Activated CD8-positive, alpha-beta memory T cell treated with anti-CD3 and anti-CD28 coated beads for 4 hours (primary cell): ENCODE data around the gene CDC42EP3.
A peak's percentile ranks its signal among the peaks of the same experiment; 100 is the strongest.

Experiments used
- DNase-seq, 2 donors: peaks; one replicate each; pipeline ENCODE4 v3.0.0-alpha.2; 2020; ENCODE audit warnings: low read depth in 2 of 2

Gene CDC42EP3, protein sequence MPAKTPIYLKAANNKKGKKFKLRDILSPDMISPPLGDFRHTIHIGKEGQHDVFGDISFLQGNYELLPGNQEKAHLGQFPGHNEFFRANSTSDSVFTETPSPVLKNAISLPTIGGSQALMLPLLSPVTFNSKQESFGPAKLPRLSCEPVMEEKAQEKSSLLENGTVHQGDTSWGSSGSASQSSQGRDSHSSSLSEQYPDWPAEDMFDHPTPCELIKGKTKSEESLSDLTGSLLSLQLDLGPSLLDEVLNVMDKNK

DNA sequence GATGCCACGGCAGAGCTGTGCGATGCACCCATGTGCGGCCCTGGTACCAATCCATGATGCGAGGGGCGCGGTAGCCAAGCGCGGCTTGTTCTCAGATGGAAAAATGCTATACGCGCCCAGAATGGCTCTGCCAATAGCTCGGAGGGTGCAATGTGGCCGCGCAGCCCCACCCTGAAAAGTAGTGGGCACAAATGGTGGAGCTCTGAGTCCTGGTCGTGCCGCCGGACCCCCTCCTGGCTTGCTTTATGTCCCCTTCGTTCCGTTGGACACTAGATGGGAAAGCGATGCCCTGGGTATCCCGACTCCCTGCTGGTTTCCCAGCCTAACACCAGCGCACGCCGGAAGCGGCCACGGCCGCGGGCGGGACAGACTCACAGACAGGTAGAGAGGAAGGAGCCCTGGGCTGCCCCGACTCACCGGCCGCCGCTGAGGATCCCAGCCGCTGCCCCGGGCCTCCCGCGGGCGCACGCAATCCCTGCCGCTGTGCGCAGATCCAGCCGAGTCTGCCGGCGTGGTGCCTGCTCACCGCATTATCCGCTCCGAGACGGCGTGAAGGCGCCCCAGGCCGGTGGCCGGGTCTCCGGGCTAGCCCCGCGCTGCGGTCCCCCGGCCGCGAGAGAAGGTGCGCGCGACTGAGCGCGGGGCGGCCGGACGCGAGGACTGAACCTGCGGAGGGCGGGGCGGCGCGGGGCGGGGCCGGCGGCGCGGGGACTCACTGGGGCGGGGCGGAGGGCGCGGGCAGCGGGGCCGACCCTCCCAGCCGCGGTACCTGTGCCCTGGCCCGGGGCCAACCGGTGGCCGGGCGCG is at the start of gene CDC42EP3:
CDC42EP3 (minus strand) TSS at position 634 of the 807 bp plus-strand sequence. CDS start 25,055 bp downstream, outside the sequence.
- peak; percentile 38 to 51 for DNase-seq

DNA sequence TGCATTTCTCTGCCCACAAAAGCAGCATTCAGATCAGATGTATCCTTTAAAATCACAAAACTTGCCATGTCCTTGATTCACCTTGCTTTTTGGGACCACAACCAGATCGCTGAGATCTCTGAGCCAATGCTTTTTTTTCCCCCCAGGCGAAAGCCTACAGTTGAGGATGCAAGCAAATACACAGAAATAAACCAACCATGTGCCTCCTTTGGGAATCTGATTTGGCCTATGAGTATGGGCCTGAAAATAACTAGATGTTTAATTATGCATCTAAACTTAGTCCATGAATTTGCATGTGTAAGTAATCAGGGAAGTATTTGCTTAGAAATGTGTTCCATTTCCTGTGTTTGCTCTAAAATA is 49.7 kb upstream of the CDC42EP3 start:
- no peak for DNase-seq

DNA sequence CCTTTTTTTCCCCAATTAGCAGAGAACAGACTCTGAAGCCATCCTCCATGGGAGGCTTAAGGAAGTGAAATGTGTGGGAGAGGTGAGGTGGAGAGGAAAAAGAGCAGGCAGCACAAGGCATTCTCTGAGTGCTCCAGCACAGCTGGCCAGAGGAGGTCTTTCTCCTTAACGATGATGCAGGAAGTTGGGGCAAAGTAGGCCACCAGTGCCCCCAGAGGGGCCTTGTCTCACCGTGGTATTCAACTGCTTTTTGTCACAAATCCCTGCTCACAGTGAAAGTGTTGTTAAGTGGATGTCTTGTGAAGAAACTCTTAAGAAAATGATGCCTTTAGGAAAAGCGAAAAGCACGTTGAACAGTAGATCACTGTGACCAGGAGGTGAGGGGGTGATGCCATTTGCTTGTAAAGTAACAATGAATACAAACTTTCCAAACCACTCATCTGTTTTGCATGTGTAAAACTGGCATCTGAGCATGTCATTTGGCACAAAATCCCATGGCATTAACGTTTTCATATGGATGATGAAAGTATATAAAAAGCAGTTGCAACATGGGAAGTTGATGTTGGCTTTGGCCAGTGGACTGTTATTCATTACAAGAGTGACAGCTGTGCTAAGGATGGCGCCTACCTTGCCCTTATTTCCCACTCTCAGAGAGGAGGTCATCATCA is 49.2 kb upstream of the CDC42EP3 start:
- DNase-seq = no peak

DNA sequence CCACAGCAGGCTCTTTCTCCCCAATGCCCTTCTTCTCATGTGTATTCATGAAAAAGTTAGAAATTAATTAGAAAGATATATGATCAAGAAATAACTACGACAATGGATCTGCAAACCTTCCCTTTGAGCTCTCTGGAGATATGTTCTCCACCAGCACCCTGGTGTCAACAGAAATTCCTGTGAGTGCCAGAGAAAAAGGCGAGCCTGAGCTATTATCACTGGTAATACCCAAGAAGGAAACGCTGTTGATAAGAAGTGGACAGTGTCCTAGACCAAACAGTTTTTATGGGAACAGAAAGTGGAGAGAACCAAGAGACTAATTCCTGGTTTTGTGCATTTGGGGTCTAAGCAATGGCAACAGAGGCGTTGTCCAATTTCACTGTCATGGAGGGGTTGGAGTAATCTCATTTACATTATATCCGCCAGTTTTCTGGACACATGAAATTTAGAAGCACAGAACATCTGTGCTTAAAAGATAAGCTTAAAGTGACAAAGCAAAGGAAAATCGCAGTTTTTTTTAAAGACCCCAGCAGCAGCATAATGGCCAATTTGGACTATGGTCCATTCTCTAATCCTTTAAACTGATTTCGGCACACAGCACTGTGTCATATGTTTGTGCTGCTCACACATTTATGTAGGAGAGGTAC is 47.2 kb upstream of the CDC42EP3 start:
- DNase-seq = no peak

DNA sequence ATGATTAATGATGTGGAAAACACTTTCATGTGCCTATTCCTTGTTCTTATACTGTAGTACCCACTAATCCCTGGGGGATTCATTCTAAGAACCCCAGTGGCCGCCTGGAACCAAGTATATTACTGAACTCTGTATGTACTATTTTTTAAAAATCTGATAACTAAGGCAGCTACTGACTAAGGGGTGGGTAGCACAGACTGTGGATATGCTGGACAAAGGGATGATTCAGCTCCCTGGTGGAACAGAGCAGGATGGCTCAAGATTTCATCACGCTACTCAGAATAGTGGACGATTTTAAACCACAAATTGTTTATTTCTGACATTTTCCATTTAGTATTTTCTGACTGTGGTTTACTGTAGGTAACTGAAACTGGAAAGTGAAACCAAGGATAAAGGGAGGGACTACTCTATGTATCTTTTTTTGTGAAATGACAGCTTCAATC is 41.8 kb upstream of the CDC42EP3 start:
- no peak for DNase-seq

DNA sequence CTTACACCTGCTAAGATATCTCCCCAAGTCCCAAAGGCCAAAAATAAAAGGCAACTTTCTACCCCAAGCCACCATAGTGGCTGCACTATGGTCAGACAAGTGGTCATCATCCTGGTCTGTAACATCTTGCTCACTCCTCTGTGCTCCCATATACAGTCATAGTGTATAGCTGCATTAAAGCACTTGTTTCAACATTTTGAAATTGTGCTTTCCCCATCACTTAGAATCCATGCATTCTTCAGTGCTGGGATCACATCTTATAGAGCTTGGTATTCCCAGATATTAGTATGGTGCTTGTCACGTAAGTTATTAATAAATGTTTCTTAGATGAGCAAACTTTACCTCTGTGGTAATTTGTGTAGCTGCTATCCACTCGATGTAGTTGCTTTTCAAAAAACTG is 40.4 kb upstream of the CDC42EP3 start:
- no peak for DNase-seq

DNA sequence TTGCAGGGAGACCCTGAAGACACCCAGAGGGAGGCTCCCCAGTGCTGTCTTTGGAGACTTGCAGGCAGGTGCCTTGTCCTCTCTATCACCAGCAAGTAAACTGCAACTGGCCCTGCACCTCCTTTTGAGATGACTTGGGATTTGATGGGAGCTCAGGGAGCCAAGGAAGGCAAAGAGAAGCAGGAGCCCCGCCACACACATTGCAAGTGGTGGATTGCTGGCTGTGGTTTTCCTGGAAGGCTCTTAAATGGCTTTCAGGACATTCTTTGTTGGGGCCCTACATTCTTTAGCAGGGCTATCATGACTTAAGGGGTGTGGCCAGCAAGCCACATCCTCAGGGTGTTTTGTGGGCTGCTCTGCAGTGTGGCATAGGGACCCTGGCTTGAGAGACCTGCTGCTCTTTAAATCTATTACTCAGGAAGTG is 39.9 kb upstream of the CDC42EP3 start:
- DNase-seq = peak in 1 of 2 donors; percentile 9

DNA sequence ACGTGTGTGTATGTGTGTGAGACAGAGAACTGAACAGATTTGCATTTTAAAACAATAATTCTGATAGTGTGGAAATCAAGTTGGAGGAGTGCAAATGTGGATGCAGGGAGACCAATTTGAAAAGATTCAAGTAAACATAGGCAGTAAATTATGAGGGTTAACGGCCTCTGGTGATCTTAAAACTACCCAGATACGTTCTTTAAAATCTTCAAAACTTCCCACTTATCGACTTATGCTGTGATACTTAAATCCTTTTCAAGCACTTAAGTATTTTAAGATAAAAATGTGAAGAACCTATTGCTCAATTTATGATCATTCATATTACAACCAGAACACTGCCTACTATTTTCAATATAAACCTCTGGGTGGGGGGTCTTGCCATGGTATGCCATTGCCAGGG is 37.7 kb upstream of the CDC42EP3 start:
- DNase-seq = no peak

DNA sequence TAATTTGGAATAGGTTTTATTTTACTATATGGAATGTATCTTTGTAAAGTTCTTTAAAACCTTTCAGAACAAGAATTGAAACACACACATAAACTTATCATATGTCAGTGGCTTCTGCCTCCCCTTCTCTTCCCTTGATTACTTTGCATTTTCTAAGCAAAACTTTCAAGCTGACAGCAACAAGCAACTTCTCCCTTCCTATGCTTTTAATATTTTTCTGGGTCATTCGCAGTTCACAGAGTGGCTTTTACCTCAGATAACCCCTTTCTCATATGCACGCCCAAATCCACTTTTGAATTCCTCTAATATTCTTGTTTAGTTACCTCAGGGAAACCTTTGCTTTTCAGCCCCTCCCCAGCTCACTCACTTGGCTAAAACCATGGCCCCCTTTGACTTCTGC is 36.7 kb upstream of the CDC42EP3 start:
- DNase-seq = no peak

DNA sequence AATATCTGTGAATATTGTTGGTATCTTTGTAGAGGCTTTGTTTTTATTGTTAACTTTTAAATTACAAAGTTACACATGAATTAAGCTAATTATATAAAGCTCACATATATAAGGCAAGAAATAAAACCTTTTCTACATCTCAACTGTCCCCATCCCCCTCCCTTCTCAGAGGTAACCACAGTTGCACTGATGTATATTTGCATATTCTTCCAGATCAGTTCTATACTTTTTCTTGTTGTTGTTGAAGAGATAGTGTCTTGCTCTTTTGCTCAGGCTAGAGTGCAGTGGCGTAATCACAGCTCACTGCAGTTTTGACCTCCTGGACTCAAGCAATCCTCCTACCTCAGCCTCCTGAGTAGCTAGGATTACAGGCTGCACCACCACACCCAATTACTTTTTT is 36.0 kb upstream of the CDC42EP3 start:
- no peak for DNase-seq

DNA sequence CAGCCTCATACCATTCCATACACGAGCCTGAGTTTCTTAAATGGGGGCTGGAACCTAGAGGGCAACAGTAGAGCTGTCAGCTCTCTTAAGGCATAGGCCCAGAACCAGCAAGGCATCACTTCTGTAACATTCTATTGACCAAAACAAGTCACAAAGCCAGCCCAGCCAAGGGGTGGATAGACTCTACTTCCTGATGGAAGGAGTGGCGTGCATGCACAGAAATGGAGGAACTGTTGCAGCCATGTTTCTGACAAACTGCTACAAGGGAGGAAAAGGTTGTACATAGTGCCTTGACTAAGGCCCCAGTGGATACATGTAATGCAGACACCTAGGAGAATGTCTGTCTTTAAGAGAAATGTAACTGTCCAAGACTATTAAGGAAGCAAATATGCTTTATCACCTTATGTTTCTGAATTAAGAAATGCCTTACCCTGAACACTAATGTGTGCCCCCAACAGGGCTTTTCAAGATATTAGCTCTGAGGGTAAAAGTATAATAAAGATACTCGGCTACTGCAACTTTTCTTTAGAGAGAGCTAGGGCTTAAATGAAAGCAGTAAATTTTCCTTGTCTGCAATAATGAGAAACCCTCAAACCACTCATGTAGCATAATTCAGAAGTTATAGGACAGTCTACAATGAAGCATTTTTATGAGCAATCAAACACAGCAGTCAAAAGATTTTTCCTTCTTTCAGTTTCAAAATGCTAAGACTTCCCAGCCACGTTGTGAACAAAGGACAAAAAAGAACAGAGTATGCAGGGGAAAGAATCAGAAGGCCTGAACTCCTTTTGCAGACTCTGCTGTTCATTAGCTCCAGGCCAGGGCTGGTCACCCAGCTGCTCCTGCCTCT is 35.1 kb upstream of the CDC42EP3 start:
- DNase-seq = no peak

DNA sequence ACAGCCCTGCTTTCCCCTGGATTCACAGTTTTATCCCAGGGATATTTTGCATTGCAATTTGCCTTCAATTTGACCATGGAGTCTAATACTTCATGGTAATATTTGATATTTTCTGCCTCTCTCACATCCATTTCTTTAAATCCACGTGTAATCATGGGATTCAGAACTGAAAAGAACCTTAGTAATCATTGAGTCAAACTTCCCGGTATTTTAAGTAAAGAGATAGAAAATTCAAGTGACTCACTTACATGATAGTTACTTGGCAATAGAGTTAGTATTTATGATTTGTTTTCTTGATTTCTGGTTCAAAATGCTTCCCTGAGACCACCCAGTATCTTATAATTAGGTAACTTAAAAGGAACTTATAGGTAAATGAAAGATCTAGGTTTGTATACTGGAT is 33.7 kb upstream of the CDC42EP3 start:
- DNase-seq = no peak

DNA sequence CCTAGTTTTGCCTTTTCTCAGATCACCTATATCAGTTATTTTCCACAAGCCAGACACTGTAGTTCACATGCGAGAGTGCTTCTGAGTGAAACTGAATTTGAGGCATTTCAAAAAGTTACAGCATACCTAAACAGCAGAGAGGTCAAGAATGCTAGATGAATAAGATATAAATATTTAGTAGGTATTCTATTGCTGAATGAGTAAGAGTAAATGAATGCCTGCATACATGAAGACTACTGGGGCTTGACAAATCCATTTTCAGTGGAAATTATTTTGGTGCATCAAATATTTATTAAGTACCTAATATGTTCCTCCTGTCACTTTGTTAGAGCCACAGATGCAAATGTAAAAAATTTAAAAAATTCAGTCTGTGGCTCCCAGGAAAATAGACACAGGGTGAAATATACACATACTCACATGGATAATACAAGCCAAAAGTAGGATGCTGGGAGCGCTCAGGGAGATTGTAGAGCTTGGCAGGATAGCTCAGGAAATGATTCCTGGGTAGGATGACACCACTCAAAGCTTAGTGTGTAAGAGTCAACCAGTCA is 27.6 kb upstream of the CDC42EP3 start:
- DNase-seq = no peak

DNA sequence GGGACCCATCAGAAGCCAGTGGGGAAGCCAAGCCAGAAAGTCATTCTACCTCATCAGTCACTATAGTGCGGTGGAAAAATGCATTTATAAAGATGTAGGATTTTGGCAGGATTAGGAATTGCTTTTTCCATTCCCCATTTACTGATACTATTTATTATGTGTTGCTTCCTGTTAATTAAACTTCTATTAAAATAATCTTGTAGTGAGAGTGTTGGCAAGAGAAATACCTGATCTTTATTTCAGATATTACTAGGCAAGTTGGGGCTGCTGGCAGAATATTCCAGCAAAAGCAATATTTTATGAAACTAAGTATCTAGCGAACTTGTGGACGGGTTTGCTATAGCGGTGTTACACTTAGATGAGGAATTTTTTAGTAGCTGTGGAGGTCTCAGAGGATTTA is 23.9 kb upstream of the CDC42EP3 start:
- no peak for DNase-seq

DNA sequence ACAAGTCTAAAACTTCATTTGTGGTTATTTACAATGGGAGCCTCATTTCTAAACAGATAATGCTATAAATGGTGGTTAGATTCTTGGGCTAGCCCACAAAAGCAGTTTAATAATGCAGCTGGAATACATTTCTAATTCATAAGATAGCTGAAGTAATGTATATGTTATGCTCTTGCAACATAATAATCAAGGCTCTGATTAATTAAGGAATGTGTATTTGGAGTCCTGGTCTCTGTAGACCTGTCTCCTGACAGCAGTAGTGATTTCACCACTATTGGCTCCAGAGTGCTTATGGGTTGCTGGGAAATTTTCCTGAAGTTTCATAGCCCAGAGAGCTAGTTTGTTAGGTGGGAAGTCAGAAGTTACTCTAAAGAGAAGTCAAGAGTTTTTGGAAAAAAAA is 21.3 kb upstream of the CDC42EP3 start:
- no peak for DNase-seq

DNA sequence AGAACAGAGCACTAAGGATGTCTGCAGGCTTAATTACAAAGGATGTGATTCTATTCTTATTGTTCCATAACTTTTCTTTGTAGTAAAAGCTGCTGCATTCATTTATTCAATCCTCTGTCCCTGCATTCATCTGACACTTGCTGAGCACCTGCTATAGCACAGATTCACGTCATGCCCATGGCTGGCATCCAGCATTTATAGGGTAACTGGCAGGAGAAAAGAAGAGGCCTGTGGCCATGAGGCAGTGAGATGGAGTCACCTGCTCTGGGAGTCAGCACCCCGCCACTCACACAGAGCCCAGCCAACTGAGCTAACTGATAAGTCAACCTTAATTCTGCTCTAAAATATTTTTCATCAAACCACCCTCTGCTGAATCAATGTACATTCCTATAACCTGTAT is 18.3 kb upstream of the CDC42EP3 start:
- no peak for DNase-seq

DNA sequence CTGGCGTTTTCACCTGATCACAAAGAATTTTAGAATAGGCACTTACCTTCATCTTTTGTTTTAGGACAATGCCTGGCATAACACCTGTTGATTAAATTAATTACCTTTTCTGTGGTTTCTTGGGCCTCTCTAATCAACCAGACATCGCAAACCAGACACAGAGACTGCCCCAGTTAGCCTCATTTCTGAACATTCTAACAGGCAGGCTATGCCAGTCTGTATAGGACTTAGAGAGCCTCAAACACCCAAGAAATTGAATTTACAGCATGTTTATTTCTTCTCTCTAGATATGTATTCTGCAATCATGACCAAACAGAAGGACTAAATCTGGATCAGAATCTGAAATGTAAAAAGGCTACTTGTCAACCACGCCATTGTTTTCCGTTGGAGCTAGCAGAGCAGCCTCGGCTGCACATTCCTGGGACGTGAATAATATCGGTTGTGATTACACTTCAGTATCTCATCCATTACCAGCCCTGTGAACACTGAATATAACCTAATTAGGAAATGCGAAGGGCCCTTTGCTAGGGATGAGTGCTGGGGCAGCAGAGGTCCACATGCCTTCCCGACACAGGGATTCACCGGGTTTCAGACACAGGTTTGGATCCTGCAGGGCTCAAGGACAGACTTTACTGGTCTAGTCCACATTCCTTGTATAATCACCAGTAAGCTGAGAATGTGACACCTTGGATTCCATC is 17.5 kb upstream of the CDC42EP3 start:
- no peak for DNase-seq

DNA sequence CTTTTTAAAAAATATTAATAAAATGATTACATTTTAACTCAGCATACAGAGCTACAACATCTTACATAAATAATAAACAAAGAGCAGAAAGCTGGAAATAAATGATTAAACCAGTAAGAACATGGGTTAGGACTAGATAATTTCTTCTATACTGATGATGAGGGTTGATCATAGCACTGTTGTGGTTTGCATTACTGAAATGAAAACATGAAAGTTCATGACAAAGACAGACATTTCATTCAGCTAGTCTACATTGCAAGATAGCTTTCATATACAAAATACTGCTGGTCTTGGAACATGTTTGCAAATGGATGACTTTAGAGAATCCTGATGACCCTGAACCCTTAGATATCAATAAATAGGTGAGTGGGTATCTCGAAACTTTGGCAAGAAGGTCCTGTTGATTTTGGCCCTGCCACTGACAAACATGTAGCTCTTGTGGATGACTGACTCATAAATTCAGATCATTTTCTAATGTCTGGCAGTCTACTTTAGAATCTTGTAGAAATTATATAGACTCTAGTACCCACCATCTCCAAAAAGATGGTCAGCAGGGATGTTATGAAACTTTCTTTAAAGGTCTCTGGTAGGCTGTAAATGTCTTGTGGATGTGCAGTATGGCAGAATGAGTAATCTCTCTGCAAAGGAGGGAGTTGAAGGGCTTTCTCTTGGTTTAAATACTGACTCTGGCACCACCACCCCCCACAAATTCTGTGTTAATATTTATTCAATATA is 15.5 kb upstream of the CDC42EP3 start:
- DNase-seq = no peak

DNA sequence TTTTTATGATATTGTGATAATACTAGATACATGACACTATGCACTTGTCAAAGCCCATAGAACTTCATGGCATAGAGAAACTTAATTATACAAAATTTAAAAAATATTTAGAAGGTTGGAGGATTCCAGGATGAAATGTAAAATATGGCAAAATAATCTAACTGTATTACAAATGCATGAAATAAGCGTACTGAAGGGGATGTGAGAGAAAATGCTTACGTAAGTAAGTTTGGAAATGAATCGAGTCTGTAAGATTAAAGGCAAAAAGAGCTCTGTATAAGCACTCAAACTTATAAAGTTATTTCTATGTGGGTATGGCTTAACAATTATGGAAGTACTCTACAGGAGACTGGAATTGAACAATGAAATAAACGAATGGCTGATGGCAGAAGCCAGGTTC is 13.4 kb upstream of the CDC42EP3 start:
- DNase-seq = no peak
